Activated T-cell treated with anti-CD3 and anti-CD28 coated beads, Interleukin-2, amount 50 U/mL, for 1 hour (primary cell): ENCODE results near the gene DROSHA.
"Not testable (repeated sequence)": the region's sequence is repeated elsewhere in the genome, so short reads cannot be mapped to it uniquely, and the experiment has no call there.

Experiments used
- DNase-seq: peaks from one replicate; pipeline ENCODE4 v3.0.0-alpha.2; 2020

The DROSHA gene

GRCh38 chr5:31412324-31412723 is 119.6 kb downstream of the DROSHA start:
- DNase-seq = no peak

- DNase-seq = no peak
Measured at GRCh38 chr5:31410089-31410488, 121.8 kb downstream of the DROSHA start.

GRCh38 chr5:31408814-31409213 is 123.1 kb downstream of the DROSHA start:
- DNase-seq = no peak

GRCh38 chr5:31407921-31408693 is 123.8 kb downstream of the DROSHA start:
- no peak for DNase-seq

DNA sequence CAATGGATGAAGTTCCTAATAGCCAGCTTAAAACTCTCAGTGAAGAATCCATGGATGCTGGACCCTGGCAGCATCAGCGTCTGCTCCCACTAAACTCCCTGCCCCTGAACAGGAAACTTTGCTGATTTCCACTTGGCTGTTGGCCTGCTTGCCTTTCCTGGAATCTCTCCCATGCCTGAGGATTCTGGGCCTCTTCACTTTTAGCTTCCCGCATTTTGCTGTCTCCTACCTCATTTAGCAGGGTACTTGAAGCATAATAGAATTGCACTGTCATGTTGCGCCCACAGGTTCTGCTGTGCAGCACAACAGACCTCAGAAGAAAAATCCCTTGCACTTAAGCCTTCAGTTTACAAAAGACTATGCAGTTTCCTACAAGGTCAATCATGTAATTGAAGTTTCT is 127.6 kb downstream of the DROSHA start:
- DNase-seq = no peak

DNA sequence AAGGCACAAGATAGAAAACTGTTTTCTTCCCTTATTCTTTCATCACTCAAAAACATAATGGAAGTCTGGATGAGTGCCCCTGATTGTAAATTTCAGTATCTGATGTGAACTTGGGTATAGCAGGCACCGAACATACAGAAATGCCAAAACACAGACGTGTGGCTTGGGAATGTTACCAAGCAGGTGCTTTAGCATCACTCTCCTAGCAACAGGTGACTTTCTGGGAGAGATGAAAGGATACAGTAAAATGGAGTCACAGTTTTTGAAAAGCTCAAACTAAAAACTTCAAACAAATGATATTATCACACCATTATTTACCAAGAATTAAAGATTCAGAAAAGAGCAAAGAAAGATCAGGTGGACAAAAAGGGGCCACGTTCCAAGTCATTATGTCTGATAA is 130.2 kb downstream of the DROSHA start:
- DNase-seq = no peak

GRCh38 chr5:31397926-31398557 is 133.9 kb downstream of the DROSHA start:
- DNase-seq = no peak

- no peak for DNase-seq
Measured at GRCh38 chr5:31396611-31397295, 135.1 kb downstream of the DROSHA start.

DNA sequence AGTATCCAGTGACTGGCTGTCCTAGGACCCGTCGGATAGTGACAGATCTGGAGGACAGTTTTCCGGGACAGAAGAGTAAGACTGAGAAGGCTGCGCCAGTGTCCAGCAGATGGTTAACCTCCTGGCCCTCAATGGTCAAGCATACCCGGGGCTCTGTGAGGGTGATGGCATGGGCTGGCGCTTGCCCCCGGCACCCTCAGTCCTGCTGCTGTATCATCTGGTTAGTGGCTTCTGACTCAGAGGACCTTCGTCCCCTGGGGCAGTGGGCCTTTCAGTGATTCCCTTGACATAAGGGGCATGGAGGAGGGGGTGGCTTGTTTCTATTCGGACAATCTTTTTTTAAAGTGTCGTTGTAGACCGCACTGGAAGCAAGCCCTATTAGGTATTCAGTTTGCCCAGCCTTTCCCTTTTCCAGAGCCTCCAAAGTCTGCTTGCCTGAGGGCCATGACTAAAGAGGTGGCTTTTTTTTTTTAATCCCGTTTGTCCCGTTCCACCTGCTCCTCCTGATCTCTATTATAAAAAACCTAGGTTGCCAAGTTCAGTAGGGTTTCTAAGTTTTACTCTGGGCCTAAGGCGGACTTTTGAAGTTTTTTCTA is 136.3 kb downstream of the DROSHA start:
- DNase-seq = not testable (repeated sequence)

DNA sequence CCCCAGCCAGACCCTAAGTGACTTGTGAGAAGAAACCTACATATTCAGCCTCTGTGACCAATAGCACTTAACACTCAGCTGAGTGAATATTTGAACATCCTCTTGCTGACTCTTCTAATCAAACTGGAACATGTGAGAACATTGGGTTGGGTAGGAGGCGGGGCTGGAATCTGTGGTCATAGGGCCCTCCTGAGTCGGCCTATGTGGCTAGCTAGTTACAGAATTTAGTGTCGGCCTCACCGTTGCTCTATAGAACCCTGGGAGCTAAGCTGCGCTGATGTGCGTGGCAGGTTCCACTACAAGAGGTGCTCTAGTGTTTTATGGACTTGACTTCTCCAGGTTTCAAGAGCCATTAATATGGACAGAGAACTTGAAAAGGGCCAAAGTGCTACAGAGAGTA is 138.8 kb downstream of the DROSHA start:
- DNase-seq = no peak

DNA sequence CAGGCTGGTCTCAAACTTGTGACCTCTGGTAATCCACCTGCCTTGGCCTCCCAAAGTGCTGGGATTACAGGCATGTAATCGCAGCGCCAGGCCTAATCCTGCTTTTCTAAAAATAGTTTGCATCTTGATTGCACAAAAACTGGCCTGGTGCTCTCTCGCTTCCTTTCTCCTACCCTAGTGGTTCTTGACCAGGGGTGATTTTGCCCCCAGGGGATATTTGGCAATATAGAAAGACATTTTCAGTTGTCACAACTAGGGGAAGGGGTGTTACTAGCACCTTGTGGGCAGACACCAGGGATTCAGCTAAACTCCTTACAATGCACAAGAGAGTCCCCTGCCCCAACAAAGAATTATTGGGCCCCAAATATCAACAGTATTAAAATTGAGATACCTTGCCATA is 139.8 kb downstream of the DROSHA start:
- no peak for DNase-seq

GRCh38 chr5:31390256-31390655 is 141.6 kb downstream of the DROSHA start:
- no peak for DNase-seq

DNA sequence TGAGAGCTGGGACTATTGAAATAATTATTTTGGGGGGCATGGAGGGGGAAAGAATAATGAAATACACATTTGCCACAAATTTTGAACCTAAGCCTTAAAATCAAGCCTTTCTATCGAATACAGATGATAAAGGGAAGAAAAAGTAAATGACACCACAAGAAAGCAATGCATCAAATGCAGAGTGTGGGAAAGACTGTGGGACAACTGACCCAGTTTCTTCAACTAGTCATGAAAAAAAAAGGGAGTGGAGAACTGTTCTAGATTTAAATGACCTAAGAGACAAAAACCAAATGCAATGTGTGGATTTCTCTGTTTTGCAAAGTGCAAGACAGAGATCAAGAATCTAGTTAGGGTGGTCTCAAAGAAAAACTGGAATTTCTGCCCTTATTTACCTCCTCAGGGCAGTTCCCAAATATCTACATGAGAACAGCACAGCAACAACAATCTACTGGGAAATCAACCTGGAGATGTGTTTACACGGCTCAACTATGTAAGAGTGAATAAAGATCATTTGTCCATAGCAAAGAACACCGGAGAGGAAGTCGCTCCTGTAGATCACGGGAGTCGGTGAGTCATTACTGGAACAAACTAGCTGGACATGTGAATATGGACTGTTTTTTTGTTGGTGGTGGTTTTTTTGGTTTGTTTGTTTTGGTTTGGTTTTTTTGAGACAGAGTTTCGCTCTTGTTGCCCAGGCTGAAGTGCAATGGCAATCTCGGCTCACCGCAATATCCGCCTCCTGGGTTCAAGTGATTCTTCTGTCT is 145.9 kb downstream of the DROSHA start:
- DNase-seq = no peak

DNA sequence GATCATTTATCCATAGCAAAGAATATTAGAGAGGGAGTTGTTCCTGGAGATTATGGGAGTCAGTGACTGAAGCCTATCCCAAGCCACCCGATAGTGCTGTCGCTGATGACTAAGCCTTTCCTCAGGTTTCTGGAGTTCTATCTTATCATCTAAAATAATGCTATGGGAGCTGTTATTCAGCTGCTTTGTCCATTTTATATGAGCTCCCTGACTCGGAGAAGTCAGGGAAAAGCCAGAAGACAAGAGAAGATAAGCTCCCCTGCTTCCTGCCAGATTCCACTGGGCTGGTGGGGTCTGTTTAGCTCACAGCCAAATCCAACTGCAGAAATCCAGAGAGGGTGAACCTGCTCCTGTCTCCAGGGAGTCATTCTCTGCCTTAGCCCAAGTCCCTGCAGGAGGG is 148.2 kb downstream of the DROSHA start:
- no peak for DNase-seq

- no peak for DNase-seq
Measured at GRCh38 chr5:31382051-31382878, 149.6 kb downstream of the DROSHA start.

- DNase-seq = no peak
Measured at GRCh38 chr5:31381299-31381698, 150.6 kb downstream of the DROSHA start.

GRCh38 chr5:31380049-31380448 is 151.8 kb downstream of the DROSHA start:
- no peak for DNase-seq

DNA sequence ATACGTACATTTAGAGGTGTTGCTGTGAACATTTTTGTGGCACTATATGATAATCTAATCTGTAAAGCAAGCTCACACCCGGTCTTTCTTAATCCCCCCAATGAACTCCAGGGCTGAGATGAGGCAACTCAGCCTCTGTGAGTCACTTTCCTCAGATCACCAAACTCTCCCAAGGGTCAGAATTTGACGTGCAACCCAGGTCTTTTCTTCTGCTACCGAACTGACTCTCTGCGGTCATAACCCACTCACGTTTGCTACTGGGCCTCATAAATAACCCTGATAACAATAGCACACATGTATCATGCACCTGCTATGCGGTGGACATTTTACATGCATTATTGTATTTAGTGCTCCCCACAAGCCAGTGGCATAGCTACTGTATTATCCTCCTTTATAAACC is 153.1 kb downstream of the DROSHA start:
- no peak for DNase-seq

- DNase-seq = no peak
Measured at GRCh38 chr5:31378136-31378535, 153.8 kb downstream of the DROSHA start.

DNA sequence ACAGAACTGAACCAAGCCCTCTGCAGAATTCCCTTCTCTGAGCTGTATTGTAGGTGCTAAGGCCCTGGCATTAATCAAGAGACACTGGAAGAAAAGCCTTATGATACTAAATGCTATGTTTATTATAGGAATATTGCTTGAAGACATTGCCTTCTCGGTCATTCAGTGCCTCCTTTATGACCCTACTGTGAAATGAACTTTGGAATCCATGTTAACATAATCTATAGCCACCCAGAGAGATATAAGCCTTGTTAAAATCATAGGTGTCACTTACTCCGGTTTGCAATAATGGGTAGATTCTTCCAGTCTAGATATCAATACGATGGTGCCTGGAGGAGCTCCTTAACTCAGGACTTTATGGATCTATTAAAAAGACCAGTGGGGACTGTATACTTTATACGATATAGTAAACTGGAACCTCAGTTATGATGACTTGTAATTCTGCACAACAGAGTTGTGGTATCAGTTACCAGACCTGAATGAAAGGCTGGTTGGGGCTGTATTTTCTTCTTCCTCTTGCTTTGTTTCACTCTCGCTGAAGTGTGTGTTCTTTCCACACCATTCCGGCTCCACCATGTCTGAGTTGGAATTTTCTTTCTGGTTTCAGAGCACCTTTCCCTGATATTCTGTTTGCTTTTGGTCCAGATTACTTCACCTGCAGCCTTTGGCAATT is 154.5 kb downstream of the DROSHA start:
- DNase-seq = no peak

GRCh38 chr5:31375999-31376720 is 155.7 kb downstream of the DROSHA start:
- no peak for DNase-seq
